Ishikawa (cell line): ENCODE data around the gene RREB1.

ENCODE experiments used
- CREB1 ChIP-seq: IDR thresholded peaks from 2 replicates; pipeline ENCODE4 v1.6.1; 2012; ENCODE audit warnings: low read depth
- EGR1 ChIP-seq: IDR thresholded peaks from 2 replicates; pipeline ENCODE4 v1.6.1; 2012
- EP300 ChIP-seq: IDR thresholded peaks from 2 replicates; pipeline ENCODE4 v1.6.1; 2012; ENCODE audit warnings: borderline replicate concordance
- FOXM1 ChIP-seq: IDR thresholded peaks from 2 replicates; pipeline ENCODE4 v1.6.1; 2012; ENCODE audit warnings: low read depth, borderline replicate concordance
- MAX ChIP-seq: IDR thresholded peaks from 2 replicates; pipeline ENCODE4 v1.6.1; 2012
- NFIC ChIP-seq: IDR thresholded peaks from 2 replicates; pipeline ENCODE4 v1.6.1; 2012
- RAD21 ChIP-seq: IDR thresholded peaks from 2 replicates; pipeline ENCODE4 v1.6.1; 2012; ENCODE audit warnings: low read depth
- REST ChIP-seq: IDR thresholded peaks from 2 replicates; pipeline ENCODE4 v1.6.1; 2012; ENCODE audit warnings: low read depth, mild to moderate bottlenecking
- TAF1 ChIP-seq: IDR thresholded peaks from 2 replicates; pipeline ENCODE4 v1.6.1; 2012; ENCODE audit warnings: low read depth, mild to moderate bottlenecking
- TCF12 ChIP-seq: IDR thresholded peaks from 2 replicates; pipeline ENCODE4 v1.6.1; 2012; ENCODE audit warnings: low read depth
- TEAD4 ChIP-seq: IDR thresholded peaks from 2 replicates; pipeline ENCODE4 v1.6.1; 2012
- USF1 ChIP-seq: IDR thresholded peaks from 2 replicates; pipeline ENCODE4 v1.6.1; 2012
- YY1 ChIP-seq: IDR thresholded peaks from 2 replicates; pipeline ENCODE4 v1.6.1; 2012; ENCODE audit warnings: low read depth
- ZBTB7A ChIP-seq: IDR thresholded peaks from 2 replicates; pipeline ENCODE4 v1.6.1; 2012; ENCODE audit warnings: low read depth

The RREB1 gene

GRCh38 chr6:7127680-7128079 lies 19.9 kb downstream of the RREB1 start:
- TF ChIP-seq USF1 (no peak), TAF1 (no peak), TCF12 (no peak), ZBTB7A (no peak), YY1 (no peak), TEAD4 (no peak), REST (no peak), FOXM1 (no peak), EP300 (no peak), RAD21 (no peak), CREB1 (no peak), NFIC (no peak)

GRCh38 chr6:7129360-7129759 lies 21.6 kb downstream of the RREB1 start:
- TF ChIP-seq MAX: no peak
- no peak for TF ChIP-seq USF1
- TF ChIP-seq EGR1: no peak
- TF ChIP-seq YY1: no peak
- TF ChIP-seq TCF12: no peak
- TF ChIP-seq RAD21: no peak
- no peak for TF ChIP-seq FOXM1
- TF ChIP-seq REST: no peak
- no peak for TF ChIP-seq TAF1

GRCh38 chr6:7129784-7130569 lies 22.2 kb downstream of the RREB1 start:
- TF ChIP-seq CREB1 (no peak), MAX (no peak), YY1 (no peak), USF1 (no peak), ZBTB7A (no peak), NFIC (no peak), TCF12 (no peak), FOXM1 (no peak), RAD21 (no peak), TEAD4 (no peak), EGR1 (no peak), EP300 (no peak), TAF1 (no peak), REST (no peak)

- TF ChIP-seq NFIC (no peak), RAD21 (no peak), EGR1 (no peak), EP300 (no peak), MAX (no peak), TAF1 (no peak), ZBTB7A (no peak), TEAD4 (no peak)
These were observed 23.6 kb downstream of the RREB1 start for GRCh38 chr6:7131390-7131789.
